GM23338 (cell line): ENCODE results near the gene PPP1R14B.

Source experiments
- CREB1 ChIP-seq: fragments of 250-450 bp; sonication (Bioruptor Pico); IDR thresholded peaks from 2 replicates; pipeline ENCODE4 v1.5.0; 2020; ENCODE audit warnings: low read depth, mild to moderate bottlenecking, moderate library complexity
- EZH2 ChIP-seq: fragments of 200-600 bp; sonication (generic); IDR thresholded peaks from one replicate; pipeline ENCODE4 v1.8.0; 2017; ENCODE audit warnings: antibody characterized with exemption, mild to moderate bottlenecking, low read depth; ENCODE audit not compliant: unreplicated experiment
- EZH2phosphoT487 ChIP-seq: fragments of 200-600 bp; sonication (generic); IDR thresholded peaks from one replicate; pipeline ENCODE4 v1.8.1; 2018; ENCODE audit warnings: antibody characterized with exemption; ENCODE audit not compliant: unreplicated experiment
- POLR2AphosphoS5 ChIP-seq: IDR thresholded peaks from 2 replicates; pipeline ENCODE4 v1.6.1; 2016; ENCODE audit warnings: antibody characterized with exemption, low read depth
- STAT1 ChIP-seq: IDR thresholded peaks from one replicate; pipeline ENCODE4 v1.6.1; 2016; ENCODE audit warnings: antibody characterized with exemption; ENCODE audit not compliant: unreplicated experiment
- TF ChIP-seq, protein P1 (sequence below), 2 experiments: fragments of 200-600 bp in 1 of 2; sonication (generic) in 1 of 2; conservative IDR thresholded peaks; 2 replicates each; pipeline versions ENCODE4 v1.5.1 to v1.6.1; 2016 to 2017; ENCODE audit warnings: antibody characterized with exemption in 2 of 2, low read depth in 2 of 2, mild to moderate bottlenecking in 2 of 2, moderate library complexity in 1 of 2
- TF ChIP-seq, protein P2 (sequence below): IDR thresholded peaks from one replicate; pipeline ENCODE4 v1.6.1; 2018; ENCODE audit warnings: antibody characterized with exemption; ENCODE audit not compliant: unreplicated experiment

DNA sequence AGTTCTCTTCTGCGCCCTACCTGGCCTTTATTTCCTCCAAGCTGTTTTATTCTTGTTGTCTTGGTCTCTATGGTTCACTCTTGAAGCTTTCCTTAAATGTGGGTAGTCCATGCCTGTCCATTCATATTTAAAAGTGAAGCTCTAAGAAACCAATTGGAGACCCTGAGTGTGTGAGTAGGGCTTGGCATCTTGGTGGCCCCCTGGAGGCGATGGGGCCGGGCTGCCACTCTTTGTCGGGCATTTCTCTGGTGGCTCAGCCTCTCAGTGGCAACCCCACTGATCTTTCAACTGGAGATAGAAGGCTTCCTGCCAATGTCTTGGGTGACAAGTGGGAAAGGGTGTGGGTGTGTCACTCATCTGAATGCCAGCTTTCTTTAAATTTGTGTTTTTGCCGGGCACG lies 29.9 kb downstream of the PPP1R14B start:
- TF ChIP-seq, protein P1, sequence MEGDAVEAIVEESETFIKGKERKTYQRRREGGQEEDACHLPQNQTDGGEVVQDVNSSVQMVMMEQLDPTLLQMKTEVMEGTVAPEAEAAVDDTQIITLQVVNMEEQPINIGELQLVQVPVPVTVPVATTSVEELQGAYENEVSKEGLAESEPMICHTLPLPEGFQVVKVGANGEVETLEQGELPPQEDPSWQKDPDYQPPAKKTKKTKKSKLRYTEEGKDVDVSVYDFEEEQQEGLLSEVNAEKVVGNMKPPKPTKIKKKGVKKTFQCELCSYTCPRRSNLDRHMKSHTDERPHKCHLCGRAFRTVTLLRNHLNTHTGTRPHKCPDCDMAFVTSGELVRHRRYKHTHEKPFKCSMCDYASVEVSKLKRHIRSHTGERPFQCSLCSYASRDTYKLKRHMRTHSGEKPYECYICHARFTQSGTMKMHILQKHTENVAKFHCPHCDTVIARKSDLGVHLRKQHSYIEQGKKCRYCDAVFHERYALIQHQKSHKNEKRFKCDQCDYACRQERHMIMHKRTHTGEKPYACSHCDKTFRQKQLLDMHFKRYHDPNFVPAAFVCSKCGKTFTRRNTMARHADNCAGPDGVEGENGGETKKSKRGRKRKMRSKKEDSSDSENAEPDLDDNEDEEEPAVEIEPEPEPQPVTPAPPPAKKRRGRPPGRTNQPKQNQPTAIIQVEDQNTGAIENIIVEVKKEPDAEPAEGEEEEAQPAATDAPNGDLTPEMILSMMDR (conservative IDR thresholded peaks at IDR 0.05; ENCODE audit: low read depth in 2 of 2) = peak; percentile 1 to 39; a peak in 2 of 4 replicates
- TF ChIP-seq EZH2 = no peak
- no peak for TF ChIP-seq EZH2phosphoT487
- TF ChIP-seq, protein P2, sequence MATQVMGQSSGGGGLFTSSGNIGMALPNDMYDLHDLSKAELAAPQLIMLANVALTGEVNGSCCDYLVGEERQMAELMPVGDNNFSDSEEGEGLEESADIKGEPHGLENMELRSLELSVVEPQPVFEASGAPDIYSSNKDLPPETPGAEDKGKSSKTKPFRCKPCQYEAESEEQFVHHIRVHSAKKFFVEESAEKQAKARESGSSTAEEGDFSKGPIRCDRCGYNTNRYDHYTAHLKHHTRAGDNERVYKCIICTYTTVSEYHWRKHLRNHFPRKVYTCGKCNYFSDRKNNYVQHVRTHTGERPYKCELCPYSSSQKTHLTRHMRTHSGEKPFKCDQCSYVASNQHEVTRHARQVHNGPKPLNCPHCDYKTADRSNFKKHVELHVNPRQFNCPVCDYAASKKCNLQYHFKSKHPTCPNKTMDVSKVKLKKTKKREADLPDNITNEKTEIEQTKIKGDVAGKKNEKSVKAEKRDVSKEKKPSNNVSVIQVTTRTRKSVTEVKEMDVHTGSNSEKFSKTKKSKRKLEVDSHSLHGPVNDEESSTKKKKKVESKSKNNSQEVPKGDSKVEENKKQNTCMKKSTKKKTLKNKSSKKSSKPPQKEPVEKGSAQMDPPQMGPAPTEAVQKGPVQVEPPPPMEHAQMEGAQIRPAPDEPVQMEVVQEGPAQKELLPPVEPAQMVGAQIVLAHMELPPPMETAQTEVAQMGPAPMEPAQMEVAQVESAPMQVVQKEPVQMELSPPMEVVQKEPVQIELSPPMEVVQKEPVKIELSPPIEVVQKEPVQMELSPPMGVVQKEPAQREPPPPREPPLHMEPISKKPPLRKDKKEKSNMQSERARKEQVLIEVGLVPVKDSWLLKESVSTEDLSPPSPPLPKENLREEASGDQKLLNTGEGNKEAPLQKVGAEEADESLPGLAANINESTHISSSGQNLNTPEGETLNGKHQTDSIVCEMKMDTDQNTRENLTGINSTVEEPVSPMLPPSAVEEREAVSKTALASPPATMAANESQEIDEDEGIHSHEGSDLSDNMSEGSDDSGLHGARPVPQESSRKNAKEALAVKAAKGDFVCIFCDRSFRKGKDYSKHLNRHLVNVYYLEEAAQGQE = no peak
- no peak for TF ChIP-seq POLR2AphosphoS5
- TF ChIP-seq STAT1 = no peak
- TF ChIP-seq CREB1 (CRISPR knock-in tag) = no peak
